ENCODE measurements around the gene ABTB2. TPM values are rescaled to one million over a fixed set of nuclear protein-coding genes. Genes with fewer than 3 reads are reported as not detected.

Gene ABTB2
- total and polyA plus RNA-seq, 12 donors = 2.5 to 19.1 (median 14.2) TPM

GRCh38 chr11:34205326-34206035, 152.3 kb downstream of the ABTB2 start:
- intact Hi-C loops (cut with DNase I) = no loop called here
- WGBS, 2 donors = 63 to 68% methylated on average over 4 of the region's 4 CpGs
- DNase-seq (no peak), ATAC-seq (no peak)
- Histone ChIP-seq H3K4me3 (no peak overlapping the region), H3K36me3 (peaks cover 0 to 8% (median 0%) of the 10 kb centered on the region in 9 donors), H3K4me1 (peaks cover 0 to 27% (median 7%) of the 10 kb centered on the region in 9 donors), H3K9me3 (no peaks in the 10 kb centered on the region), H3K27ac (no peak overlapping the region), H3K27me3 (no peaks in the 10 kb centered on the region)
- TF ChIP-seq, protein P1, sequence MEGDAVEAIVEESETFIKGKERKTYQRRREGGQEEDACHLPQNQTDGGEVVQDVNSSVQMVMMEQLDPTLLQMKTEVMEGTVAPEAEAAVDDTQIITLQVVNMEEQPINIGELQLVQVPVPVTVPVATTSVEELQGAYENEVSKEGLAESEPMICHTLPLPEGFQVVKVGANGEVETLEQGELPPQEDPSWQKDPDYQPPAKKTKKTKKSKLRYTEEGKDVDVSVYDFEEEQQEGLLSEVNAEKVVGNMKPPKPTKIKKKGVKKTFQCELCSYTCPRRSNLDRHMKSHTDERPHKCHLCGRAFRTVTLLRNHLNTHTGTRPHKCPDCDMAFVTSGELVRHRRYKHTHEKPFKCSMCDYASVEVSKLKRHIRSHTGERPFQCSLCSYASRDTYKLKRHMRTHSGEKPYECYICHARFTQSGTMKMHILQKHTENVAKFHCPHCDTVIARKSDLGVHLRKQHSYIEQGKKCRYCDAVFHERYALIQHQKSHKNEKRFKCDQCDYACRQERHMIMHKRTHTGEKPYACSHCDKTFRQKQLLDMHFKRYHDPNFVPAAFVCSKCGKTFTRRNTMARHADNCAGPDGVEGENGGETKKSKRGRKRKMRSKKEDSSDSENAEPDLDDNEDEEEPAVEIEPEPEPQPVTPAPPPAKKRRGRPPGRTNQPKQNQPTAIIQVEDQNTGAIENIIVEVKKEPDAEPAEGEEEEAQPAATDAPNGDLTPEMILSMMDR (IDR thresholded peaks at IDR 0.05) = no peak

DNA sequence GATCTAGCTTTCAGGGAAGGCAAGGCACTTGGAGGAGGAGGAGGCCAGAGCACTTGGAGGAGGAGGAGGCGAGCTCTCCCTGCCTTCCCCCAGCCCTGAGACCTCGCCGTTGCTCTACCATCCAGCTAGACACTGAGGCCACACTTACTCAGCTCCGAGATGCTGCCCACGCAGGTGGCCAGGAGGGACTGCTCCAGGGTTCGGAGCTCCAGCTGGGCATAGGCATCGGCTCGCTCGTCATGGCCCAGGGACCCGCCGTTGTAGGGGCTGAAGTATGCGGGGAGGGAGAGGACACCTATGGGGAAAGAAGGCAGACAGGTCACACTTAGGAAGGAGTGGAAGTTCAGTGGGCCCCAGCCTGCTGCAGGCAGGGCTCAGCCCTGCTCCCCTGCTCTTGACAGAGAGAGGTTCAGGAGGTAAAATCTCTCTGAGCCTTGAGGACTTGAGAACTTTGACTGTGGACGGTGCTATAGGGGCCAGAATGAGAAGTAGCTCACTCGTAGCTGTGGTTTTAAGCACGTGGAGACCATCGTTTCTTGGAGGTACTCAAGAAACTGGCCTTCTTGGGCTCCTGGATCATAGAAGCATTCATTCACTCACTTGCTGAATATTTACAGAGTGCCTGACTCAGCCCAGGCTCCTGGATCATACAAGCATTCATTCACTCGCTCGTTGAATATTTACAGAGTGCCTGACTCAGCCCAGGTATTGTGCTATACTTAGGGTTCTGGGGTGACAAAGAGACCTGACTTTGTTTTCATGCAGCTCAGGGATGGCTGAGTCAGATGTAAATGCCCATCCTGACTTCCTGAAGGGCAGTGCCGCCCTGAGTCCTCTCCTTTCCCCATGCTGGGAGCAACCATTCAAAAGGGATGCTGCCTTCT, 153.2 kb downstream of the ABTB2 start:
- H3K9me3 ChIP-seq = no peaks in the 10 kb centered on the region
- WGBS, 2 donors = 85 to 86% methylated on average over 19 of the region's 19 CpGs
- peaks cover 0 to 8% (median 0%) of the 10 kb centered on the region in 9 donors for H3K36me3 ChIP-seq
- TF ChIP-seq, protein P1 (IDR thresholded peaks at IDR 0.05) = no peak
- H3K27ac ChIP-seq = no peak overlapping the region
- no peaks in the 10 kb centered on the region for H3K27me3 ChIP-seq
- intact Hi-C loops (cut with DNase I) = no loop called here
- H3K4me1 ChIP-seq = peaks cover 0 to 27% (median 7%) of the 10 kb centered on the region in 9 donors
- no peak for DNase-seq
- H3K4me3 ChIP-seq = no peak overlapping the region
- ATAC-seq = no peak

- peaks cover 0 to 8% (median 0%) of the 10 kb centered on the region in 9 donors for H3K36me3 ChIP-seq
- H3K9me3 ChIP-seq = no peaks in the 10 kb centered on the region
- no peak overlapping the region for H3K4me3 ChIP-seq
- no peak overlapping the region for H3K27ac ChIP-seq
- H3K27me3 ChIP-seq = no peaks in the 10 kb centered on the region
- WGBS, 2 donors = 58 to 65% methylated on average over 5 of the region's 5 CpGs
- no peak for ATAC-seq
- peaks cover 0 to 23% (median 7%) of the 10 kb centered on the region in 9 donors for H3K4me1 ChIP-seq
- TF ChIP-seq, protein P1 (IDR thresholded peaks at IDR 0.05) = no peak
- DNase-seq = no peak
- intact Hi-C loops (cut with DNase I) = no loop called here
Measured at GRCh38 chr11:34203377-34203871, 154.4 kb downstream of the ABTB2 start.

GRCh38 chr11:34201129-34201528, 156.7 kb downstream of the ABTB2 start:
- no peak overlapping the region for H3K4me3 ChIP-seq
- H3K36me3 ChIP-seq = peaks cover 0 to 18% (median 0%) of the 10 kb centered on the region in 9 donors
- no peaks in the 10 kb centered on the region for H3K27me3 ChIP-seq
- no peak overlapping the region for H3K27ac ChIP-seq
- WGBS, 2 donors = 72 to 75% methylated on average over 3 of the region's 3 CpGs
- H3K9me3 ChIP-seq = no peaks in the 10 kb centered on the region
- peaks cover 0 to 4% (median 0%) of the 10 kb centered on the region in 9 donors for H3K4me1 ChIP-seq
- TF ChIP-seq, protein P1 (IDR thresholded peaks at IDR 0.05) = no peak
- DNase-seq (no peak), ATAC-seq (no peak)
- intact Hi-C loops (cut with DNase I) = no loop called here
